ENCODE measurements around the gene PRKCH. TPM values are rescaled to one million over a fixed set of nuclear protein-coding genes. Genes with fewer than 3 reads are reported as not detected.
A peak's percentile ranks its signal among the peaks of the same experiment; 100 is the strongest.

PRKCH gene
- total RNA-seq, 4 donors from 2014 or later = 17.9 to 28.7 (median 25.0) TPM

- no peak for TF ChIP-seq CTCF (IDR thresholded peaks at IDR 0.05)
- TF ChIP-seq POLR2AphosphoS5 (IDR thresholded peaks at IDR 0.05) = no peak
- TF ChIP-seq EP300 (IDR thresholded peaks at IDR 0.05) = no peak
- TF ChIP-seq POLR2A (IDR thresholded peaks at IDR 0.05) = no peak
- Histone ChIP-seq H3K27ac (no peak overlapping the region), H3K4me1 (peaks cover 0 to 12% (median 0%) of the 10 kb centered on the region in 3 donors), H3K27me3 (no peaks in the 10 kb centered on the region), H3K4me3 (no peak overlapping the region), H3K9me3 (no peaks in the 10 kb centered on the region), H3K36me3 (no peaks in the 10 kb centered on the region)
- 68 to 78% methylated on average over 3 to 5 of the region's 6 CpGs for WGBS, 2 donors (ENCODE audit: low coverage in 1 of 2)
- ATAC-seq = no peak
These were observed 29.3 kb downstream of the PRKCH start for GRCh38 chr14:61350427-61351270.

GRCh38 chr14:61351477-61351876 is 30.1 kb downstream of the PRKCH start:
- Histone ChIP-seq H3K4me3 (no peak overlapping the region), H3K27ac (no peak overlapping the region), H3K9me3 (no peaks in the 10 kb centered on the region), H3K36me3 (no peaks in the 10 kb centered on the region), H3K27me3 (no peaks in the 10 kb centered on the region), H3K4me1 (peaks cover 0 to 12% (median 0%) of the 10 kb centered on the region in 3 donors)
- TF ChIP-seq POLR2AphosphoS5 (IDR thresholded peaks at IDR 0.05) = no peak
- no peak for ATAC-seq
- WGBS, 2 donors (ENCODE audit: low coverage in 1 of 2) = 88 to 92% methylated on average over 6 of the region's 6 CpGs

- peak; percentile 88 for ATAC-seq
- WGBS, 2 donors (ENCODE audit: low coverage in 1 of 2) = 25 to 100% methylated on average over 1 to 2 of the region's 6 CpGs
- peak overlapping the region in 2 of 4 donors; percentile 9 to 51 for H3K27ac ChIP-seq
These were observed 34.5 kb downstream of the PRKCH start for GRCh38 chr14:61355892-61356325.

GRCh38 chr14:61357123-61357522 is 35.7 kb downstream of the PRKCH start:
- H3K27me3 ChIP-seq = peaks cover 4% of the 10 kb centered on the region
- H3K27ac ChIP-seq = peak overlapping the region in 1 of 4 donors; percentile 51
- no peaks in the 10 kb centered on the region for H3K9me3 ChIP-seq
- no peak for ATAC-seq
- no peaks in the 10 kb centered on the region for H3K36me3 ChIP-seq
- H3K4me1 ChIP-seq = no peaks in the 10 kb centered on the region
- H3K4me3 ChIP-seq = no peak overlapping the region
- 82 to 86% methylated on average over 1 to 4 of the region's 4 CpGs for WGBS, 2 donors (ENCODE audit: low coverage in 1 of 2)
- TF ChIP-seq CTCF (IDR thresholded peaks at IDR 0.05) (no peak), EP300 (IDR thresholded peaks at IDR 0.05) (no peak), POLR2AphosphoS5 (IDR thresholded peaks at IDR 0.05) (no peak), POLR2A (IDR thresholded peaks at IDR 0.05) (no peak)

More at GRCh38 chr14:61355892-61356325, 34.5 kb downstream of the PRKCH start:
- no peak overlapping the region for H3K4me3 ChIP-seq
- H3K36me3 ChIP-seq = no peaks in the 10 kb centered on the region
- no peaks in the 10 kb centered on the region for H3K9me3 ChIP-seq
- peaks cover 4% of the 10 kb centered on the region for H3K27me3 ChIP-seq
- H3K4me1 ChIP-seq = no peaks in the 10 kb centered on the region
- TF ChIP-seq POLR2AphosphoS5 (IDR thresholded peaks at IDR 0.05) (peak; percentile 49), POLR2A (IDR thresholded peaks at IDR 0.05) (no peak)

GRCh38 chr14:61358554-61359226 is 37.3 kb downstream of the PRKCH start:
- peak overlapping the region in 1 of 4 donors; percentile 4 for H3K27ac ChIP-seq
- TF ChIP-seq POLR2AphosphoS5 (IDR thresholded peaks at IDR 0.05) (no peak), POLR2A (IDR thresholded peaks at IDR 0.05) (no peak)
- H3K36me3 ChIP-seq = no peaks in the 10 kb centered on the region
- H3K4me3 ChIP-seq = no peak overlapping the region
- no peak for ATAC-seq
- H3K27me3 ChIP-seq = peaks cover 4% of the 10 kb centered on the region
- H3K9me3 ChIP-seq = no peaks in the 10 kb centered on the region
- WGBS, 2 donors (ENCODE audit: low coverage in 1 of 2) = 86% methylated on average over 2 to 3 of the region's 3 CpGs
- H3K4me1 ChIP-seq = no peaks in the 10 kb centered on the region

- TF ChIP-seq POLR2AphosphoS5 (IDR thresholded peaks at IDR 0.05) (no peak), EP300 (IDR thresholded peaks at IDR 0.05) (no peak), CTCF (IDR thresholded peaks at IDR 0.05) (no peak), POLR2A (IDR thresholded peaks at IDR 0.05) (no peak)
- H3K27ac ChIP-seq = no peak overlapping the region
- peaks cover 4% of the 10 kb centered on the region for H3K27me3 ChIP-seq
- H3K9me3 ChIP-seq = no peaks in the 10 kb centered on the region
- H3K36me3 ChIP-seq = no peaks in the 10 kb centered on the region
- ATAC-seq = no peak
- 69% methylated on average over 2 of the region's 5 CpGs for WGBS, 2 donors (ENCODE audit: low coverage in 1 of 2)
- H3K4me1 ChIP-seq = no peaks in the 10 kb centered on the region
- H3K4me3 ChIP-seq = no peak overlapping the region
These were observed 39.6 kb downstream of the PRKCH start for GRCh38 chr14:61360796-61361525.
